ENCODE results near the gene RETREG3. TPM values are rescaled to one million over a fixed set of nuclear protein-coding genes. Genes with fewer than 3 reads are reported as not detected.

The RETREG3 gene
- total and polyA plus RNA-seq, 2 of the 13 experiments (the other 11 are each of a cell fraction or from before 2014, with no cell fraction given): 47.0 to 55.8 TPM

GRCh38 chr17:42566883-42567573 is 42.1 kb downstream of the RETREG3 start, which contains the start of gene MLX (continued):
- TF ChIP-seq ZNF710 (CRISPR knock-in tag; IDR thresholded peaks at IDR 0.05; ENCODE audit: borderline replicate concordance): peak; percentile 59; the same call in 1 of the 2 replicates
- no peak; the same call in 1 of the 2 replicates for TF ChIP-seq ZFP36L1 (CRISPR knock-in tag; IDR thresholded peaks at IDR 0.05)
- TF ChIP-seq MAFG (CRISPR knock-in tag; IDR thresholded peaks at IDR 0.05): no peak
- peak; percentile 79; the same call in 1 of the 2 replicates for TF ChIP-seq TFDP1 (CRISPR knock-in tag; IDR thresholded peaks at IDR 0.05; ENCODE audit: borderline replicate concordance)
- 0 out of 2 replicates have a peak, but pooled peaks have one; percentile 21 for TF ChIP-seq ATF6 (CRISPR knock-in tag; conservative IDR thresholded peaks at IDR 0.05)
- TF ChIP-seq ZNF230 (CRISPR knock-in tag; IDR thresholded peaks at IDR 0.05): peak; percentile 98; the same call in 1 of the 2 replicates
- TF ChIP-seq ZKSCAN1 (IDR thresholded peaks at IDR 0.05; ENCODE audit: low read length): no peak
- TF ChIP-seq ZNF12 (CRISPR knock-in tag; IDR thresholded peaks at IDR 0.05): no peak; the same call in 1 of the 2 replicates
- no peak; the same call in 1 of the 2 replicates for TF ChIP-seq SMAD1 (CRISPR knock-in tag; IDR thresholded peaks at IDR 0.05; ENCODE audit: borderline replicate concordance, low read depth)
- peak; percentile 68 for TF ChIP-seq ZNF558 (CRISPR knock-in tag; IDR thresholded peaks at IDR 0.05; ENCODE audit: borderline replicate concordance)
- TF ChIP-seq ZNF644 (CRISPR knock-in tag; IDR thresholded peaks at IDR 0.05; ENCODE audit: low read depth): no peak
- TF ChIP-seq DDIT3 (CRISPR knock-in tag; IDR thresholded peaks at IDR 0.05): no peak
- TF ChIP-seq SIX4 (CRISPR knock-in tag; IDR thresholded peaks at IDR 0.05): no peak
- TF ChIP-seq E2F1 (CRISPR knock-in tag; IDR thresholded peaks at IDR 0.05): peak; percentile 74; the same call in 1 of the 2 replicates
- peak; percentile 74; the same call in 1 of the 2 replicates for TF ChIP-seq PATZ1 (CRISPR knock-in tag; IDR thresholded peaks at IDR 0.05)
- TF ChIP-seq IRF9 (CRISPR knock-in tag; IDR thresholded peaks at IDR 0.05; ENCODE audit: borderline replicate concordance): peak; percentile 65; the same call in 1 of the 2 replicates
- peak; percentile 67; the same call in 1 of the 2 replicates for TF ChIP-seq CHCHD3 (CRISPR knock-in tag; IDR thresholded peaks at IDR 0.05)
- TF ChIP-seq DR1 (CRISPR knock-in tag; IDR thresholded peaks at IDR 0.05): peak; percentile 51
- TF ChIP-seq MBNL3 (CRISPR knock-in tag; conservative IDR thresholded peaks at IDR 0.05): no peak

All from HepG2 (cell line).